Liver (tissue), 3 donors: ENCODE results near the gene FBXL13.

ENCODE experiments used
- CTCF ChIP-seq: fragments of 150-350 bp; IDR thresholded peaks from 2 replicates; pipeline ENCODE4 v1.5.1; 2017; ENCODE audit warnings: improper control_type of control experiment, low read depth, low read length; ENCODE audit not compliant: missing input control
- EGR1 ChIP-seq, 2 donors: IDR thresholded peaks; 2 replicates each; pipeline ENCODE4 v1.6.1; 2016 to 2018; ENCODE audit warnings: antibody characterized with exemption in 2 of 2, low read depth in 2 of 2
- HNF4A ChIP-seq, 2 donors: conservative IDR thresholded peaks; 2 replicates each; pipeline ENCODE4 v1.6.1; 2016; ENCODE audit warnings: antibody characterized with exemption in 2 of 2, mild to moderate bottlenecking in 2 of 2
- HNF4G ChIP-seq: IDR thresholded peaks from 2 replicates; pipeline ENCODE4 v1.6.1; 2016; ENCODE audit warnings: antibody characterized with exemption
- JUND ChIP-seq, 2 donors: IDR thresholded peaks; 2 replicates each; pipeline ENCODE4 v1.6.1; 2016; ENCODE audit warnings: antibody characterized with exemption in 2 of 2
- MAX ChIP-seq: IDR thresholded peaks from 2 replicates; pipeline ENCODE4 v1.6.1; 2016; ENCODE audit warnings: antibody characterized with exemption
- RAD21 ChIP-seq, 2 donors: IDR thresholded peaks; 2 replicates each; pipeline ENCODE4 v1.6.1; 2016; ENCODE audit warnings: antibody characterized with exemption in 2 of 2, mild to moderate bottlenecking in 2 of 2
- REST ChIP-seq: IDR thresholded peaks from 2 replicates; pipeline ENCODE4 v1.6.1; 2016; ENCODE audit warnings: antibody characterized with exemption, mild to moderate bottlenecking
- RXRA ChIP-seq, 2 donors: IDR thresholded peaks; 2 replicates each; pipeline ENCODE4 v1.6.1; 2017 to 2018; ENCODE audit warnings: antibody characterized with exemption in 2 of 2, mild to moderate bottlenecking in 1 of 2
- SP1 ChIP-seq: IDR thresholded peaks from 2 replicates; pipeline ENCODE4 v1.6.1; 2018; ENCODE audit warnings: antibody characterized with exemption, mild to moderate bottlenecking
- TAF1 ChIP-seq: conservative IDR thresholded peaks from 2 replicates; pipeline ENCODE4 v1.6.1; 2016; ENCODE audit warnings: antibody characterized with exemption, mild to moderate bottlenecking
- YY1 ChIP-seq: IDR thresholded peaks from 2 replicates; pipeline ENCODE4 v1.6.1; 2016; ENCODE audit warnings: antibody characterized with exemption, mild to moderate bottlenecking
- ZBTB33 ChIP-seq: IDR thresholded peaks from 2 replicates; pipeline ENCODE4 v1.6.1; 2016; ENCODE audit warnings: antibody characterized with exemption
- donor health status: healthy.
- donor health status: healthy.

- TF ChIP-seq CTCF (no peak), EGR1 (IDR thresholded peaks at IDR 0.05; ENCODE audit: low read depth in 2 of 2) (no peak), JUND (IDR thresholded peaks at IDR 0.05) (no peak), RXRA (IDR thresholded peaks at IDR 0.05) (no peak), REST (no peak), HNF4A (conservative IDR thresholded peaks at IDR 0.05) (no peak), ZBTB33 (no peak), TAF1 (no peak), RAD21 (IDR thresholded peaks at IDR 0.05) (no peak), HNF4G (no peak), MAX (no peak), SP1 (no peak), YY1 (no peak)
These were observed 200.3 kb downstream of the FBXL13 start for GRCh38 chr7:102874166-102874829.
